ENCODE measurements around the gene WNT3.
A peak's percentile ranks its signal among the peaks of the same experiment; 100 is the strongest.
"Not testable (repeated sequence)": the region's sequence is repeated elsewhere in the genome, so short reads cannot be mapped to it uniquely, and the experiment has no call there.

WNT3 gene

DNA sequence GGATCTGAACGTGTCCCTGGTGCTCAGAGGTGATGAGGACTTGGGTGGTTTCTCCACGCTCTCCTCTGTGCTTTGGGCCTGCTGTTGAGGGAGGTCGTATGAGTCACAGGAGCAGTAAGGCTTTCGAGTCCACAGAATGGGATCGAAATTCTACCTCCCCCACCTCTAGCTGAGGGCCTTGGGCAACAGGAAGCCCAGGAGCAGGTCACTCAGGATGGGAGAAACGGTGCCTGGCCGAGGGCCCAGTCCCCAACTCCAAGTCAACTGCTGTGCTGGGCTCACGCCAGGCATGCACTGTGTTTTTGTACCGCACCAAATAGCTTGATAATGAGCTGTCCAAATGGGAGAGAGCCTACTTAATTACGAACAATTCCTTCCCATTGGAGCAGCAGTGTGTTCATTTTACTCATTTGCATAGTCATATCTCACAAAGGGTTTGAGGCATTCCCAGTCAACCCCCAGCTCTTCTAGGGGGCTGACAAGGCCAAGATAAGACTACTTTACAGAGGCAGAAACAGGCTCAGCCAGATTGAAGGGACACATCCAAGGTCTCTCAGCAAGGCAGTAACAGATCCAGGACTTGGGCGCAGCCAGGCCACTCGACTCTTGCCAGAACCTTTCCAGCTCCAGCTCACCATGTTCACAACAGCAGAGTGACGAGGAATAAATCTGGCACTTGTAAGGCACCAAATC is 53.6 kb downstream of the WNT3 start:
- peak; percentile 17 for DNase-seq (ENCODE audit: low spot score)

DNA sequence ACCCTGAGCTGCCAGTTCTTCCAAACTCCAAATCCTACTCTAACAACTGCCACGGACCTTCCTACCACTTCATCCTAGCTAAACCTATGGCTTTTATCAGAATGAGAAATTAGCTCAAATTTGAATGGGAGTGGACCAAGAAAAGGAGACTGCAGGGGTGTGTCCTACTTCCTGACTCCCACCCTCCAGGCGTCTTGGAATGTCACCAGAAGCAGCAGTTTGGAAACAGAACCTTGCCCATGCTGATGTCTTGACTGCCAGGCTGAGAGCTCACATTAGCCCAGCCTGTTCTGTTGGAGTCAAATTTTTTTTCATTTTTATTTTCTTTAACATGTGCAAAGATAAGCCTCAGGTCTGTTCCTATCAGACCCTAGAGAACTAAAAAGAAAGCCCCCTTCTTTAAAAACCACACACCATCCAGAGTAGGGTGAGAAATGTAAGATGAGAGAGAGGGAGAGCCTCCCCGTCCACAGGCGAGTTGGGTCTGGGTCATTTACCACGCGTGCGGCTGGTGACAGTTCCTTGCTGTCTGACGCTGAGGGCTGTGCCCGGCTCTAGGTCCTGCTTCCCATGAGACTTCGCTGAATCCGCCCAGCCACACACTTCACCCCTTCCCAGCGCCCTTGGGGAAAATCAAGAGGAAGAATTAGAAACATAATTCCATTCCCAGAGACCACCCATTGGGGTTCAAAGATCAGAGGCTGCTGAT is 54.3 kb downstream of the WNT3 start:
- no peak for DNase-seq (ENCODE audit: low spot score)

DNA sequence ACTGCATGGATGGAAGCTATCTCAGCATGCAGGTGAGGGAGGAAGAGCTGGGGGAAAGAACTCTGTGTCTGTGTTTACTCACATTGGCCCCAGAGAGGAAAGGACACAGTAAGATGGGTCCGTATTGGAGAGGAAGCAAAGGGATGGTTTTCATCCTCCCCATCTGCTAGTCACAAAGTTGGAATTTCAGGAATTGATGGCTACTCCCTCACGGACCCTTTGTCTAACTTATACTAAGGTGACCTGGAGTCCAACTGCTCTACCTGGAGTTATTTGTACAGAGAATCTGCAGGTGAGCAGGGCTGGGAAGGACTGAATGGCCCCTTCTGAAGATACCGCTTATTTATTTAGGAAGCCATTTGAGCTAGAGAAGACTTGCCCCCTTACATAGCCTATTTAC is 55.1 kb downstream of the WNT3 start:
- DNase-seq (ENCODE audit: low spot score), result no peak

DNA sequence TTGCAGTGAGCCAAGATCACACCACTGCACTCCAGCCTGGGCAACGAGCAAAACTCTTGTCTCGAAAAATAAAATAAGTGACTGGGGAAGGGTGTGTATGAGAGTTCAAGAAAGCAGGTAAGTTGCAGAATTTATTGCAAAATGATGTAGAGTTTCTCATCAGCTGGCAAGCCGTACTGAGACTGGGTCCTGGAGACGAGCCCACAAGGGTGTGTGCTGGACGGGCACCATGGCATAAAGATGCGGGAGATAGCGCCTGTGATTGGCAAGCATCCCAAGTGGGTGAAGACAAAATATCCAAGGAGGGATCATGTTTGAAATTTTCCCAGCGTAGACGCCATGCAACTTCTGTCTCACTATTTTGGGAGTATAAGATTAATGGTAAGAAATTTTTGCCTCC is 59.4 kb downstream of the WNT3 start:
- no peak for DNase-seq (ENCODE audit: low spot score)

DNA sequence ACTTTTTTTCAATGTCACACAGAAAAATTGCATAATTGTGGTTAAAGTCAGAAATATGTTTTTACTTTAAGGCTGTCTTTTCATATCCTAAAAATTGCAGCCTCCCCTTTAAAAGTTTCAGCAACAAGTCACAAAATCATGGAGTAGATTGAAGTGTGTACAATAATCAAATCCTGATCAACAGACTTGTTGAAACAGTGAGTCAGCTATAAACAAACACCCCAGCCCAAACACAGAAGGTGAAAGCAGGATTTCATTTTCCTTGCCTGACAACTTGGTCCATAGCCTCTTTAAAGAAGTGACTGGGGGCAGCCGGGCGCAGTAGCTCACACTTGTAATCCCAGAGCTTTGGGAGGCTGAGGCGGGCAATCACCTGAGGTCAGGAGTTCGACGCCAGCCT is 59.9 kb downstream of the WNT3 start:
- no peak for DNase-seq (ENCODE audit: low spot score)

DNA sequence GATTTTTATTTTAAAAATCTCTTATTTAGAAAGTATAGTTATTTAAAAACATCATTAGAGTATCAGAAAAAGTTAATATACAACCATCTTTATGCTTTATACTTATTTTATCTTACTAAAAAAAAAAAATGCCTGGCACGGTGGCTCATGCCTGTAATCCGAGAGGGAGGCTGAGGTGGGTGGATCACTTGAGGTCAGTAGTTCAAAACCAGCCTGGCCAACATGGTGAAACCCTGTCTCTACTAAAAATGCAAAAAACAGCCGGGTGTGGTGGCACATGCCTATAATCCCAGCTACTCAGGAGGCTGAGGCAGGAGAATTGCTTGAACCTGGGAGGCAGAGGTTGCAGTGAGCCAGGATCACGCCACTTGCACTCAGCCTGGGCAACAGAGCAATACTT is 60.9 kb downstream of the WNT3 start:
- DNase-seq (ENCODE audit: low spot score), result not testable (repeated sequence)

DNA sequence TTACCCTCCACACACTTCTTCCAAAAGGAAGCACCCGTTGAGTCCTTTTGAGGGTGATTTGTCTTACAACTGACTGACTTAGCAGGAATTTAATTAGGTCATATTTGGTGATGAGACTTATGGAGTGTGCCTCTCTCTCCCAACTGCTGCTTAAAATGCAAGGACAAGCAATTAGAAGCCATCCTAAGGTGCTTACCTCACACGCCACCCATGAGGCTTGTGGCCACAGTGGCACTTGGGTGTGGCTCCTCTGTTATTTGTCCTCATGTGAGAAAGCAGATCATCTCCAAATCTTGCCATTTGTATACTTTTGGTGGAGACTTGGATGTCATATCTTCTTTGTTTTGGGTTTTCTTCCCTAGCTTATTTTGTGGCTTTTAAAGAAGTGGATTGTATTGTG is 61.6 kb downstream of the WNT3 start:
- no peak for DNase-seq (ENCODE audit: low spot score)

DNA sequence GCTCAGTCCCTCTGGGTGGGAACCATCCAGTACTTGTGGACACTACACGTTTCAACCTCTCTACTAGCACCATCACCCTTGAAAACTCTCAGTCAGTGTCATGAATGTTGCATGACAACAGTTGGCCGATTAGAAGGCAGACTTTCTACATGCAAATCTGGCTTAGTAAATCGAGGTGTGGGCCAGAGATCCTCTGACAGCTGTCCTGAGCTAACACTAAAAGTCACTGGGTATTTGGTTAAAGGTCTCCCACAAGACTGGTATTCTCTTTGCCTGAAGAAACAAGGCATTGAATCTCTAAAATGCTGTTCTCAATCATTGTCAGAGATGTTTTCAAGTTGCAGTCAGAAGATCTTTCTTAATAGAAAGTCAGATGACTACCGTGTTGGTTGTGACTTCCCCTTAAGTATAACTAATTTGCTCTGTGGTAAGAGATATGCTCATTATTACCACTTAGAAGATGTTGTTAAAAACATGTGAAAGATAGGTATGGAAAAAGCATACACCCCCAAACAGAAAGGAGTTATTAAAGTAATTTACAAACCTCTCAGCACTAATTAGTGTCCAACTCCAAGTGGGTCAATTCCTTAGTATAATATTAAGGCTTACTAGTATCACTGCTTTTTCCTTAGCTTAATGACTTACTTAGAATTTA is 62.3 kb downstream of the WNT3 start:
- no peak for DNase-seq (ENCODE audit: low spot score)

DNA sequence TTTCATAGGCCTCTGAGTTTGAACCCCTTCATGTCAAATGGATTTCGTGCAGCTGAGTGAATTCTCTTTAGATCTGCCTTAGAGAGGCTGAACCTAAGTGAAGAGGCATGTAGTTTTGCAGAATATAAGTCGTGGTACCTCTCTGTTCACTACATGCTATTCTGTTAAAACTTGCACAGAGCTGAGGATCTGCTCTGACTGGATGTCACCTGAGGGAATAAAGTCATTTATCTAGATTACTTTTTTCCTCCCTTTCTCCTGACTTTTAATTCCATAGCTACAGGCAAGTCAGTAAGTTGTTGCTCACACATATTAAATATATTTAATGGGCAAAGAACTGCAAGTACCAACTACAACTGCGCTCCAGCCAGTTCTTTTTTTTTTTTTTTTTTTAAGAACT is 64.7 kb downstream of the WNT3 start:
- DNase-seq (ENCODE audit: low spot score), result no peak

DNA sequence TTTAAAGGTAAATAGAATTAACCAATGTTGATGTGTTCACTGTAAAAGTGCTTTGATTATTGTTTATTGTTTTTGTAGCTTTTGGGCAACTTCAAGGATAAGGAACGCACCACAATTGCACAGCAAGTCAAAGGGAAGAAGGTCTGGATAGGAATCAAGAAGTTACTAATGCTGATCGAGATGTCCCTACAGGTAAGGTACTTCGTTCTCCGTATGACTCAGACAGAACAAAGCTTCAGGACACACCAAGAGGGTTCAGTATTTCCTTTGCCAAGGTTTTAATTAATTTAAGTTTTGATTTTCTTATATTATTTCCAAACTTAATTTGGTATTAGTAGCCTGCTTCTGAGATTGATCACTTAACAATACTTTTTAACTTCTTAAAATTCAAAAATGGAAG is 67.1 kb downstream of the WNT3 start:
- DNase-seq (ENCODE audit: low spot score), result no peak

DNA sequence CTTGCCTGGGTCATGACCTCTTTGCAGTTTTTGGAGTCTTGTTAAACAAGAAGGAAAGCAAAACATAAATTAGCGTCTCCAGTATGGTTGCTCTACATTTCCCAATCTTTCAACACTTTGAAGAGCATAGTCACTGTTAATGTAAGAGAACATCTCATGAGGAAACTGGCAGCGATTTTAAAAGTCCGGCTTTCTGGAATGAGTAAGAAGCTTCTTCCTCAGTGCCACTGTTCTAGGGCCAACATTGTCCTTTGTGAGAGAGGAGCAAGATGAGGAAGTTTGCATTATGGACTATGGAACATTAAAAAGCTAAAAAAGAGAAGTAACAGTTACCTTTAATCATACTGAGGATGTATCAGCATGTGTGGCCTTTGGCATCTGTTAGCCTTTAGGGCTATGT is 73.1 kb downstream of the WNT3 start:
- no peak for DNase-seq (ENCODE audit: low spot score)

DNA sequence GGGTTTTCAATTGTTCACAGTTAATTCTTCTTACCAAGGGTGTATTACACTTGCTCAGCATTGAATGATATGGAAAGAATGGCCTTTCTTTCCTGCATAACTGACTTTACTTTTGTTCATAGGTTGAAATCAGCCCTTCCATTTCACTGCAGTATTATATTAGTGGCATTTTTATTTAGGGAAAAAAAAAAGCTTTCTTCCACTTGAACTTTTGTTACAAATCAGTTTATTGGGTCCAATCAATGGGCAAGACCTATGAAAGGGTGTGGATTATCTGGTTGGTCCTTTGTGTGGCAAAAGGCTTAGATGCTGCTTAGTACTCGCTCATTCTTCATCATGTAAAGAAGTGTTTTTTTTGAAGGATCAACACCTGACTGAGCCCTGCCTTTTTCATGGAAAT is 74.1 kb downstream of the WNT3 start:
- no peak for DNase-seq (ENCODE audit: low spot score)

DNA sequence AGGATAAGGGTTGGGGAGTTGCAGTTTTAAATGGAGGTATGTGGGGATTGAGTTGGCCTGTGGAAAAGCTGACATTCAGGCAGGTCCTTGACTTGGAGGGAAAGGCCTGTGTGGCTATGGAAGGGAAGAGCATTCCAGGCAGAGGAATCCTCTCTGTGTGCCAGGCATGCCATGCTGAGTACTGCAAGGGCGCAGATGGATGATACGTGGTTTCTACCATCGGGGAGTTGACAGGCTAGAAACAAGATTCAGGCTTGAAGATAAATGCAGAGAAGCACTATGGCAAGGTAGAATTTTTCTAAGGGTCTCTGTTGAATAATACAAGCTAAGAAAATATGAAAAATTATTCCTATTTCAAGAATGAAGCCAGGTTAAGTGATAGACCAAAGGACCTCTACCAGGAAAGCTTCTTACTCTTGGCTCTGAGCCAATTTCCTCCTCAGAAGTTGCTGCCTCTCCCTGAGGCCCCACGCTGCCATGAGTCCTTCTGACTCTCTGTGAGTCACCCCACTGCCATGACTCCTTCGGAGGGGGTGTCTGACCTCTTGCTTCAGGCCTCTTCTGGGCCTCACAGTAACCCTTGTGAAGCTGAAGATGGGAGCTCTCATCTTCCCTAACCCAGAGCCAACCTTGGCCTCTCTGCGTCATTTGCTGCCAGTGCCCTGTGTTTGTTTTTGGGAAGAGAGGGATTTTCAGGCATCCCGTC is 75.8 kb downstream of the WNT3 start:
- peak; percentile 22 for DNase-seq (ENCODE audit: low spot score)

DNA sequence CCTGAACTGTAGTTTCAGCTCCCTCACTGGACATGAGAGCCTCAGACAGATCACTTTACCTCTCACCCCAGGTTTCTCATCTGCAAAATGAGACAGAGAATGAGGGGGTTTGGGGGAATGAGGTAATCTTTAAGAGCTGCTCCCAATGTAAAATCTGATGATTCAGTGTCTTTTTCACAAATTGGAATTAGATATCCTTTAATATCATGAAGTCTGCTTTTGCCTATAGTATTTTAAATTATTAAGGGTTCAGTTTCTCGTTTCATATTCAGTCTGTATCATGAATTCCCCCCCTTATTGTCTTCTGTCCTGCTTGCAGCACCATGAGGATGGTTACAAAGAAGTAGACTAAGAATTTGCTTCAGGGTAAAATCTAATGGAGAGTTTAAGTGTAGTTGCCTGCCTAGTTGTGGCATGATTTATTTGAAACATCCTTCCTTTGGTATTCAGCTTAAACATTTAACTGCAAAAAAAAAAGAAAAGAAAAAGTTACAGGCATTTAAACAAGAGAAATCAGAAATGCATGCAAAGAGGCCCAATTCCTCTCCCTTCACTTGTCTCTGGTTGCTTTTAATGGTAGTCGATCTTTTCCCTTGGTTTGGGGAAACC is 77.3 kb downstream of the WNT3 start:
- DNase-seq (ENCODE audit: low spot score), result no peak

DNA sequence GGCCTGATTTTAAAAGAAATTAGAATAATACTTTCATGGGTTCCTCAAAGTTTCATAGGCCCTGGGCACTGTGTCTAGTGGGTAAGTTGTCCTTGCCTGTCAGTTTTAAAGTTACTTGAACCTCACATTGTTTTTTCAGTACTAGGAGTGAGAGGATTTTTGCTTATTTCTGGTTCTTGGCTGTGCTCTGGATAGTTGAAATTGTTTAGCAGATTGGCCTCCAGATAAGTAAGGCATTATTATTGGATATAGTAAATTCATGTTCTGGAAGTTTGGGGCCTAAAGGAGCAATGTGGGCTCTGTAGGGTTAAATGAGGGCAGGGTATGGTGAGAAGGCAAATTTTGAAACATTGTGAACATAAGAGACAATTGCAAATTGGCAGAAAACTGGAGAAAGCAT is 78.5 kb downstream of the WNT3 start:
- DNase-seq (ENCODE audit: low spot score), result no peak

DNA sequence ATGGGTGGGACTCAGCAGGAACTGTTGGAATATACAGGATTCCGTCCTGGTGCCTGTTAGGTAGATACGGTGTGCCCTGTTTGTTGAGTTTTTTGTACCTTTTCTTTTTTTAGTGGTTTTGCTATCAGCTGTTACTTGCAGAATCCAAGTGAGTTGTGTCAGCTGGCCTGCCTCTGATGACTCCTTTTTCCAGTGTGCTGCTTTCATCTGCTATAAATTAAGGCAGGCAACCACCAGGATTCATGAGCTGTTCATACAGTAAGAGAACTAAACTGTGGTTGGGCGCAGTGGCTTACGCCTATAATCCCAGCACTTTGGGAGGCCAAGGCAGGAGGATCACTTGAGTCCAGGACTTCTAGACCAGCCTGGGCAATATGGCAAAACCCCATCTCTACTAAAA is 79.9 kb downstream of the WNT3 start:
- DNase-seq (ENCODE audit: low spot score), result no peak

DNA sequence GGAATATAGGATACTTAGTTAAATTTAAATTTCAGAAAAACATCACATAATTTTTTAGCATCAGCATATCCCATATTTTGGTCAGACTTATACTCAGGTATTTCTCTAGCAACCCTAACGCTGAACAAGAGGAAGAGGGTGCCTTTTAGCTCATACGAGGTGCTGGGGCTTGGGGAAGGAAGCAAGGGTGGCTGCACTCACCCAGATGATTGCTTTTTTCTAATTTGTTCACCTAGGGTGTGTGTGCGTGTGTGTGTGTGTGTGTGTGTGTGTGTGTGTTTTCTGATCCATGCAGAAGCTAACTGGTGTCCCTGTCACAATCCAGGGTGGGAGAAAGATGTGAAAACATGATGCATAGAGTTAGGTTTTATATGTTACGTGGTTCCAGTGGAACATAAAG is 81.2 kb downstream of the WNT3 start:
- DNase-seq (ENCODE audit: low spot score), result no peak

DNA sequence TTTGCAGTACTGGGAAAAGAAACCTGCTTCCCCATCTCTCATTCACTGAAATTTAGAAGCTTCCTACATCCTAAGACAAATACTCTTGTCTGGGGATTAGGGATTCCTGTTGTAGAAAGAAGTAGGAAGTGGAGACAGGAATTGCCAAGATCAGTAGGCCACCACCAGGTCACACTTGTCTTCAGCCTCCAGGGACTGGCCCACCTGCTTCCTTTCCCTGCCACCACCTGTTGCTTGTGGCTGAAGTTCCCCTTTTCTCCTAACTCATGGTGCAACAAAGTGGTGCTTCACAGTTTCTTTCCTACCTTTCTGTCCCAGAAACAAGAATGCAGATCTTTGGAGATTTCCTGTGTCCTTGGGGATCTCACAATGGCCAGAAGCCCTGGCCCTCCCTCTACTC is 82.4 kb downstream of the WNT3 start:
- no peak for DNase-seq (ENCODE audit: low spot score)

DNA sequence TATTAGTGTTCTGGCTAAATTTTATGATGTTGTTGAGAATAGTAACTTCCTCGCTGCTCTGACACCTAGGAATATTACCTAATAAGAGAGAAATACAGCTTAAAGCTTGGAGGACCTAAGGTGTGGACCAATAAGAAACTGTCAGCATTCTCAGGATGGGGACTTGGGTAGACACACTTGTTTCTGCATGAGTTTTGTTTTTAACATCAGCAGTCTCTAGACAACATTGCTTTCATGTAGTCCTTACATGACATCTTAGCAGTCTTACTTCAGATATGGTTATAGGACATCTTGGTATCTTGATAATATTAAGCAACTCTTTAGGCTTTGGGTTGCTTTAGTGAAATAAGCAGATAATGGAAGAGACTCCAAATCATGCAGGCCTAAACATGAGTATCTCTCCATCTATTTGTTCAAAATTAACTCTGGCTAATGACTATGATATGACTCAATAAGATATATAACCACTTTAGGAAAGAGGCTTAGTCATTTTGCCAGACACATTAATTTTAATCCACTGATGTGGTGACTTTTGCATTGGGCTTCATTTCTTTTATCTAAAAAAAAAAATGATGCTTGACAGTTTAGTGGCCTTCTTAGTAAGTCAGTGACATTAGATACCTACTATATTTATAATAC is 84.5 kb downstream of the WNT3 start:
- no peak for DNase-seq (ENCODE audit: low spot score)

DNA sequence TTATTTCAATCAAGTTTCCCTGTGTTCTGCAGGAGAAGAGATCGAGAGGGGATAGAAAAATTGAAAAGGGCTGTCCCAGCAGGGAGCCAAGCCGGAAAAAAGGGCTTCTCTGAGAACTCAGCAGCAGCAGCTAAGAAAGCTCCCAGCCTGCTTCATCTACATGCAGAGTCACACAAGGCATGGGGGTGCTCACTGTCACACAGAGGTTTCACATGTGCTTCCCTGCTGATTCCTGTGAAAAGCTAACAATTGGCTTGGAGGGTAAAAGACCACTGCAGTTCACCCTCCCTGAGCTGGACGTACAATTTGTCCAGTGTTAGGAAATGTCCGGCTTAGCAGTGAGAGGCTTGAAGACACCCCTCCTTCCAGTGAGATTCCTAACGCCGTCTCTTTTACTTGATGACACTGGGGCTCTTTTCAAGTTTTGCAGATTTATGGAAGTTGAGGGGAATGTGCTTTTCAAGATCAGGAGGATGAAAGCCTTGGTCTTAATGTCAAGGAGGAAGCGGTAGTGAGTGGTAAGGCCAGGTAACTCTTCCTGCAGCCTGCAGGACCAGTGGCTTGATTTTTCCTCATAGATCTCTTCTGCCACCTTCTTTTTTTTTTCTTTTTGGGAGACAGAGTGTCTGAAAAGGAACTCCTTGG is 85.6 kb downstream of the WNT3 start:
- no peak for DNase-seq (ENCODE audit: low spot score)

DNA sequence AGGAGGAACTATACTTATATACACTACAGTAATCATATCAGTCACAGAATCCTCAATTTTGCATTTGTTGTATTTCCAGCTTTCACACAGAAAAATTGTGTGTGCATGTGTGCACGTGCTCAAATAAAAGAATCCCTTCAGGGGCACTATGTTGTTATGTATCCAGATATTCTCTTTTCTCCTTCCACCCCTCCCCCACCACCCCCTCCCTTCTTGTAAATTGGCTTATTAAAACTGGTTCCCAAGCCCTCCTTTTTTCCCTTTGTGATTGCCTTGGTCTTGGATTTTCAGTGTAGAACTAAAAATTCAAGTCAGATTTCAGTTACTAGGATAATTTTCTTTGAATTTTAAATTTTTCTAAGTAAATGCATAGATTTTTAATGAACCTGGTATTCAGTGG is 86.3 kb downstream of the WNT3 start:
- no peak for DNase-seq (ENCODE audit: low spot score)
